Colon (tissue), 2 donors: Measurements from ENCODE around the gene PGM2.
A peak's percentile ranks its signal among the peaks of the same experiment; 100 is the strongest.

Source experiments
- FAIRE-seq: peaks from 2 replicates; lab custom pipeline; 2012; peaks lifted over from hg19 to GRCh38; lab: Jason Lieb, UNC
- donor health status: control.
- donor health status: control.

Gene PGM2

DNA sequence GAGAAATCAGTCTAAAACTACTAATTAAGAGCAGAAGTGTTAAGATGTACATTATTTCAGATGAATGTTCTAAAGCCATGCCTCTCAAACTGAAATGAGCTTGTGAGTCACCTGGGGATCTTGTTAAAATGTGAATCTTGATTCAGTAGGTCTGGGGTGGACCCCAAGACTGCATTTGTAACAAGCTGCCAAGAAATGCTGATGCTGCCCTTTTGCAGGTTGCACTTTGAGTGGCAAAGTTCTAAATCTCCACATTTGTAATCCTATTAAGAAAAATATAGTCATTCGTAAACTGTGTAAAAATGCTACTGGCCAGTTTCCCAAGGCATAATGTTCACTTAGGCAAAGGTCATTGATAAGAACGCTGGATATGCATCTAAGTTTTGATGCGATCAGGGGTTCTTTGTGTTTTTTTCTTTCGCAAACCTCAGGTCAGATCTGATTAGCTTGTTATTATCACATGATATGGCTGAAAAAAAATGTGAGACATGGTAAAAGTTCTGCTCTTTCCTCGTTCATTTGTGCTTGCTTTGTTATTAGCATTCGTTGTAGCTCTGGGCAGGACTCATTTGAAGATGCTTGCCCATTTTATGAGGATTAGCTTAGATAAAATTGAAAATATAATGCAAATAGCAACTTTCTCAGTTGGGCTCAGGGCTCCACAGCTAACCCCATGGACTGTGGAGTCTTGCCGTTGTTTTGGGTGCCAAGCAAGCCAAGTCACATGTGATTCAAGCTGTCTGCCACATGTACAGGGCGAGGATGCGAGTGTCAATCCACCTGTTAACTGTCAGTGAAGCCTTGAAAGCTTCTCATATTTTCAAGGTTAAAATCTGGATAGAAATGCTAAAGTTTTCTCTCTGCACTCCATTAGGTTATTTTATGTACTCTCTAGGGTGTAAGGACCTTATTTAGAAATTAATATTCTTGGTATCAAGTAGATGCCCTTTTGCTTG, 76.5 kb downstream of the PGM2 start:
- no peak for FAIRE-seq

DNA sequence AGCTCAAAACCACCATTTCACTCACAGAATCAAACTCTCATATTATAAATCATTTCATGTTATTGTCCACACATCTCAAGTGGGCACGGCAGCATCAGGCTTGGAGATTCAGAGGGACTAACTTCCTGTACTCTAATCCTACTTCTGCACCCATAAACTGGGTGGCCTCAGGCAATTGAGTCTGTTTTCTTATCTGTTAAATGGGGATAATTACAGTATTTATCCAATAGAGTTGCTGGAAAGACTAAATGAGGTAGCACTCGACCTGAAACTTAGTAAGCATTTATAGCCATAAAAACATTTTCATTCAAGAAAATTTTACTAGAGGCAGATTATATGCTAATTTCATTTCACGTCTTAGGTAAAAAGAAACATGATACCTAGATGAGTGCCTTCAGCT, 77.4 kb downstream of the PGM2 start:
- FAIRE-seq = no peak

DNA sequence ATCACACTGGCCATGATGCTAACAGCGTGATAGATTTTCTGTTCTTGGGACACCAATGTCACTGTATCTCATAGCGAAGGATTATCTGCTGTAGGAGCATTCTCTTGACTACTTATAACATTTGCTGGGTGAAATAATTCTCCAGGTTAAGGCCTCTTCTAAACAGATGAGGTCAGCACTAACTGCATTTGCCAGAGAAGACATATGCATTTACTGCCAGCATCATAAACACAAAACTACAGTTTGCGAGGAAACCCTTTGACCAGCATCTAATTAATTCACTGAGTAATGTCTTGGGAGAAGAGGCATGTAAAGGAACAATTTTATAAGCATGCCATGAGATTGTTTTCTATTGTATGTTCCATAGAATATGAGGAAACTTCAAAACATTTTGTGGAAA, 78.3 kb downstream of the PGM2 start:
- no peak for FAIRE-seq

DNA sequence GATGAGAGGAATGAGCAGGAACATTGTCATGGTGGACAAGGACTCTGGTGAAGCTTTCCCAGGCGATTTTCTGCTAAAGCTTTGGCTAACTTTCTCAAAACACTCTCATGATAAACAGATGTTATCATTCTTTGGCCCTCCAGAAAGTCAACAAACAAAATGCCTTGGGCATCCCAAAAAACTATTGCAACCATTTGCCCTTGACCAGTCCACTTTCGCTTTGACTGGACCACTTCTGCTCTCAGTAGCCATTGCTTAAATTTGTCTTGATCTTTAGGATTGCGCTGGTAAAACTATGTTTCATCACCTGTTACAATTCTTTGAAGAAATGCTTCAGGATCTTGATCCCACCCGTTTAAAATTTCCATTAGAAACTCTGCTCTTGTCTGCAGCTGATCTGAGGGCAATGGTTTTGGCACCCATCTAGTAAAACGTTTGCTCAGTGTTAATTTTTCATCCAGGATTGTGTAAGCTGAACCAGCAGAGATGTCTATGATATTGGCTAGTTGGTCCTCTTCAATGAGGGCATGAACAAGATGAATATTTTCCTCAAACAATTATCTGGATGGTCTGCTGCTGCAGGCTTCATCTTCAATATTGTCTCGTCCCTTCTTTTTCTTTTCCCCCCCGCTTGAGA, 79.2 kb downstream of the PGM2 start:
- no peak for FAIRE-seq

DNA sequence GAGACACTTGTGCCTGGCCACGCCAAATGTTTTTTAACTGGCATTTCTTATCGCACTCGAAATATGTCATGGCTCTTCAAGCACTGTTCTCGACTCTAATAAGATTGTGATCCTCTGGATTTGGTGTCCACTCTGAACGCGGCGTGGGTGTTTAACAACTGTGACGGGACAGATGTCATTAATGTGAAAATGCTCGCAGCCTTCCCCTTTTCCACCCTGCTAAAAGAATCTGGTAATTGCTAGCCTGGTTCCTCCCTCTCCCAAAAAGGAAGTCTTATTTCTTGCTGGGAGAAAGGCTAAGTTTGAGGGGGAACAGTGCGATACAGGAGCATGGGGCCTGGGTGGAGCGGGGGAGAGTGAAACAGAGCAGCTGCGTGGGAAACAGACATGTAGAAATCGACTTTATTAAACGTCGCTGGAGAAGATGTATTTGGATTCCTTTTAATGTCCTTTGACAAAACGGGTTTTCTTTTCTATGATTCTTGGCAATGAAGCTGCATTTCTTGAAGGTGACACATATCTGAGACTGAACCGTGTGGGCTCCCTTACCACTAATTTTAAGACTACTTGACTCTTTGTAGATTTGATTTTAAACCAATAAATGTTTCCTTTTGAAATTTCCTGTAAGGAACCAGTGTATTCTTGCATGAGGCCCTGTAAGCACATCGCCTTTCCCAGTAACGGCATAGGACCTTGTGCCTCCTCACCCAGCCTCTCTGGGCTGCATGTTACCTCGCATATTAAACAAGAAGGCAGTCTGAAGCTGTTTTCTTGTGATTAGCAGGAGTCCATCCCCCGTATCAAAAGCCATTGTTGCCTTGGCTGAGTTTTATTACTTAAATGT, 82.2 kb downstream of the PGM2 start:
- FAIRE-seq = no peak

DNA sequence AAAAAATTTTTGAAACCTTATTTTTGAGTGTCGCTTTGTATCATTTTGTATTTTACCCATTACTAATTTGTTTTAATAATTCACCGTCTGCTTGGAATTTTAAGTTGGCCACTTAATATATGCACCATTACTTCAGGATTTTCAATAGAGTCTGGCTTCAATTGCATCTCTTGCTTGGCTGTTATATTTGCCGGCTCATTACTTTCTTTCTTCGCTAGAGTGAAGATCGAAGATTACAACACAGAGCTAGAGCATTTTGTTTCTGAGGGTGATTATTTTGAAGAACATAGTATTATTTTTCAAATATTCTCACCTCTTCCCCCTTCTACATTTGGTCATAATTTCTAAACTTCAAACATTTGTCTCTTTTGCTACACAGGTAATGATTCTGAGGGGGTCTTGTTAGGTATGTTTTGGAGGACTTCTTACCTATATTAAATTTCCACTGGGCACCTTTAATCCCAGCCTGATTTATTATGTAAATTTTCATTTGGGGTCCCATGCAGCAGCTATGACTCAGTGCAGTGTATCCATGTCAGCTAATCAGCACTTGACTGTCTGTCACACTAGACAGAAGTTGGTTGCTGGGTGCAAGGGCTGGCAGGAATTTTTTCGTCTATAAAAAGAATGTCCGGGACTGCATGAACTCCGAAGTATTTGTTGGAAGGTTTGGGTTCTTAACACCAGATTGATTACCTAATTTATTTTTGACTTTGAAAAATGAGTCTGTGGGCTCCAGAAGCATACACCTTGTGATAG, 83.0 kb downstream of the PGM2 start:
- no peak for FAIRE-seq

DNA sequence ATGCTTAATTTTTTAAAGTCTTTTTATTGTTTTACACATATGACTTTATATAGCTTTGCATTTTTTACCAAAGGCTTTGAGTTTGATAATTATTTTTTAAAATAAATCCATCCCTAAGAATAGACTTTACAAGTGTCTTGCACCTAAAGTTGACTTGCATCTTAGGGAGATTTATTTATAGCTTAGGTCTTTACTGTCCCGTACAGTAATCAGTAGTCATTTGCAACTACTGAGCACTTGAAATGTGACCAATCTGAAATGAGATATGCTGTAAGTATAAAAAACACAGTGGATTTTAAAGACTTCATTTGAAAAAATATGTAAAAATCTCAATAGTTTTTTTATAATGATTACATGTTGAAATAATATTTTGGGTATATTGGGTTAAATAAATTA, 83.6 kb downstream of the PGM2 start:
- peak; percentile 91 for FAIRE-seq
